K562 (cell line): ENCODE results near the gene UGT1A10. TPM values are rescaled to one million over a fixed set of nuclear protein-coding genes. Genes with fewer than 3 reads are reported as not detected.
"Not testable (repeated sequence)": the region's sequence is repeated elsewhere in the genome, so short reads cannot be mapped to it uniquely, and the experiment has no call there.

Experiments used
- ATAC-seq: fragments of 200-7000 bp; cut with Tn5 transposase; 3 replicates; pipeline ENCODE4 v1.9.1; 2020; ENCODE audit warnings: moderate library complexity
- BruUV-seq: library from RNA; stranded (reverse); fragments of 400-500 nt; replicated peaks from 2 replicates; lab custom pipeline; 2021; lab: Mats Ljungman, UMichigan
- CTCF ChIA-PET: fragments of 300-600 bp; formaldehyde crosslinking; extraction: SDS; loops from one replicate; lab custom pipeline; 2021; ENCODE audit warnings: low intra/inter-chr PET ratio; lab: Yijun Ruan, JAX
- POLR2A ChIA-PET: fragments of 300-600, 350-650 bp; sonication (Branson Sonifier 250); formaldehyde crosslinking; extraction: SDS; loops from one replicate; lab custom pipeline; 2021; ENCODE audit warnings: antibody characterized with exemption, inconsistent platforms; lab: Yijun Ruan, JAX
- DNase-seq, 4 experiments: peaks; one replicate each; pipeline versions ENCODE4 v3.0.0 to v3.0.0-alpha.2; 2011 to 2018; ENCODE audit warnings: low spot score in 3 of 4, mixed read lengths in 3 of 4; ENCODE audit errors: extremely low read depth in 1 of 4
- FAIRE-seq: peaks from 2 replicates; lab custom pipeline; 2011; peaks lifted over from hg19 to GRCh38; lab: Jason Lieb, UNC
- H2AFZ ChIP-seq: 2 replicates; pipeline ENCODE4 v1.6.0; 2011; ENCODE audit warnings: low read depth, low read length, control low read depth, inconsistent platforms
- H3K27ac ChIP-seq: fragments of 200-600 bp; 3 replicates; pipeline ENCODE4 v1.8.0; 2011; ENCODE audit warnings: low read depth, mild to moderate bottlenecking, control low read depth, inconsistent platforms, low read length, moderate library complexity, mixed read lengths; ENCODE audit errors: extremely low read depth
- H3K27me3 ChIP-seq, 2 experiments: fragments of 300-600 bp in 1 of 2; 2 replicates in 1 of 2; 3 replicates in 1 of 2; pipeline versions ENCODE4 v1.6.0 to v1.8.0; 2011; ENCODE audit warnings: inconsistent platforms in 2 of 2, low read length in 2 of 2, mild to moderate bottlenecking in 1 of 2, mixed read lengths in 1 of 2, moderate library complexity in 1 of 2; ENCODE audit not compliant: control insufficient read depth in 2 of 2, insufficient read depth in 2 of 2
- H3K36me3 ChIP-seq: fragments of 300-600 bp; 3 replicates; pipeline ENCODE4 v1.8.0; 2011; ENCODE audit warnings: mild to moderate bottlenecking, low read length, inconsistent platforms; ENCODE audit not compliant: control insufficient read depth, insufficient read depth
- H3K4me1 ChIP-seq, 2 experiments: fragments of 200-600 bp in 1 of 2; replicated peaks in 1 of 2; 2 replicates in 1 of 2; 3 replicates in 1 of 2; pipeline versions ENCODE4 v1.5.1 to v1.8.0; 2011; ENCODE audit warnings: inconsistent platforms in 2 of 2, low read length in 2 of 2, mild to moderate bottlenecking in 1 of 2, mixed read lengths in 1 of 2, moderate library complexity in 1 of 2; ENCODE audit not compliant: control insufficient read depth in 2 of 2, insufficient read depth in 2 of 2
- H3K4me2 ChIP-seq: 2 replicates; pipeline ENCODE4 v1.6.1; 2011; ENCODE audit warnings: low read length, control low read depth, inconsistent platforms, mixed read lengths; ENCODE audit not compliant: insufficient read depth
- H3K4me3 ChIP-seq: fragments of 200-600 bp; sonication (generic), shearing (Covaris generic); 2 replicates; pipeline ENCODE4 v1.5.1; 2016; ENCODE audit warnings: control low read depth, inconsistent platforms
- H3K79me2 ChIP-seq: fragments of 200-600 bp; 3 replicates; pipeline ENCODE4 v1.8.0; 2011; ENCODE audit warnings: low read length, inconsistent platforms; ENCODE audit not compliant: control insufficient read depth, insufficient read depth
- H3K9ac ChIP-seq, 2 experiments: 2 replicates each; pipeline versions ENCODE4 v1.6.0 to v1.6.1; 2011; ENCODE audit warnings: low read depth in 2 of 2, low read length in 2 of 2, control low read depth in 1 of 2, inconsistent platforms in 1 of 2, mild to moderate bottlenecking in 1 of 2, mixed read lengths in 1 of 2; ENCODE audit not compliant: insufficient read depth in 1 of 2
- H3K9me1 ChIP-seq: one replicate; pipeline ENCODE4 v1.6.0; 2011; ENCODE audit warnings: inconsistent platforms, mild to moderate bottlenecking, low read length, moderate library complexity; ENCODE audit not compliant: control insufficient read depth, insufficient read depth
- H3K9me3 ChIP-seq: replicated peaks from 2 replicates; pipeline ENCODE4 v1.5.1; 2011; ENCODE audit warnings: low read depth, low read length, inconsistent platforms; ENCODE audit not compliant: control insufficient read depth, insufficient read depth
- H4K20me1 ChIP-seq: replicated peaks from 2 replicates; pipeline ENCODE4 v1.6.1; 2011; ENCODE audit warnings: low read length, inconsistent platforms, mixed read lengths; ENCODE audit not compliant: control insufficient read depth, insufficient read depth
- ARID1B ChIP-seq: fragments of 450-650 bp; IDR thresholded peaks from 2 replicates; pipeline ENCODE4 v1.6.1; 2016; ENCODE audit warnings: antibody characterized with exemption, mild to moderate bottlenecking, inconsistent platforms
- CBX1 ChIP-seq: sonication (generic); IDR thresholded peaks from 2 replicates; pipeline ENCODE4 v1.6.1; 2016; ENCODE audit warnings: antibody characterized with exemption, low read depth, mild to moderate bottlenecking
- DDX20 ChIP-seq: fragments of 450-650 bp; IDR thresholded peaks from 2 replicates; pipeline ENCODE4 v1.6.1; 2016; ENCODE audit warnings: missing genetic modification characterization, low read depth, mild to moderate bottlenecking, missing compliant biosample characterization, moderate library complexity
- ETV5 ChIP-seq: sonication (generic); formaldehyde crosslinking; IDR thresholded peaks from 2 replicates; pipeline ENCODE4 v1.4.0; 2020; ENCODE audit warnings: low read depth, mild to moderate bottlenecking, missing genetic modification reagents
- NELFE ChIP-seq: IDR thresholded peaks from 2 replicates; pipeline ENCODE4 v1.6.1; 2011; ENCODE audit warnings: mild to moderate bottlenecking; ENCODE audit not compliant: insufficient read depth, insufficient read length
- RBBP5 ChIP-seq: fragments of 200-600 bp; sonication (generic); IDR thresholded peaks from 2 replicates; pipeline ENCODE4 v1.6.1; 2012; ENCODE audit warnings: borderline replicate concordance, mild to moderate bottlenecking, low read length, control low read depth, inconsistent platforms; ENCODE audit not compliant: insufficient read depth, poor library complexity, severe bottlenecking
- TRIM24 ChIP-seq, 2 experiments: fragments of 450-650 bp; IDR thresholded peaks; 2 replicates each; pipeline ENCODE4 v1.6.1; 2016
- ZKSCAN3 ChIP-seq: fragments of 250-450 bp; sonication (Bioruptor Pico); IDR thresholded peaks from 2 replicates; pipeline ENCODE4 v1.4.0; 2020
- ZNF77 ChIP-seq: fragments of 250-450 bp; sonication (Bioruptor Pico); IDR thresholded peaks from 2 replicates; pipeline ENCODE4 v1.5.0; 2020
- whole genome bisulfite sequencing: fragments of 100-300 bp; shearing (Covaris generic); methylation state at CpG from one replicate; pipeline ENCODE4 v1.1.6; 2016; ENCODE audit warnings: low coverage, mixed read lengths; ENCODE audit not compliant: insufficient coverage; ENCODE audit errors: missing lambda C conversion rate; 5-methylcytosine and 5-hydroxymethylcytosine counted together
- in situ Hi-C: fragments of 300-500 bp; cut with MboI; formaldehyde crosslinking; loops from 4 replicates; pipeline ENCODE4 v1.15.0; 2018; ENCODE audit warnings: inconsistent platforms, mixed read lengths
- intact Hi-C: fragments of 100-400 bp; cut with micrococcal nuclease; formaldehyde crosslinking; loops from 2 replicates; pipeline ENCODE4 v1.14.2; 2022
- polyA plus RNA-seq, 8 experiments: library from polyadenylated mRNA; depleted of rRNA in 4 of 8; stranded (reverse) in 5 of 8; unstranded in 3 of 8; fragments of >200 nt; fragmentation: Nextera tagmentation in 2 of 8; fragmentation: Illumina TruSeq in 1 of 8; extraction: Ambion mirVana in 2 of 8; extraction: Trizol in 1 of 8; gene quantifications; 2 replicates each; pipeline versions ENCODE4 v1.2.1 to v1.2.3, GENCODE V29; 2011 to 2014; ENCODE audit warnings: inconsistent platforms in 1 of 8, missing spikeins in 1 of 8
- total RNA-seq, 7 experiments: library from RNA; depleted of rRNA in 6 of 7; stranded (reverse); fragments of >200 nt in 6 of 7; fragmentation: Illumina TruSeq in 2 of 7; extraction: Trizol in 2 of 7; gene quantifications; 2 replicates each; pipeline versions ENCODE4 v1.2.1 to v1.2.3, GENCODE V29; 2011 to 2021; ENCODE audit warnings: low replicate concordance in 1 of 7

Gene UGT1A10
- total and polyA plus RNA-seq, 9 of the 15 experiments (the other 6 are each of a cell fraction or from before 2014, with no cell fraction given): not detected

GRCh38 chr2:233655043-233655442 lies 18.8 kb downstream of the UGT1A10 start:
- Histone ChIP-seq H2AFZ (no peak overlapping the region), H3K36me3 (no peaks in the 10 kb centered on the region), H3K4me1 (no peaks in the 10 kb centered on the region), H3K9me3 (no peaks in the 10 kb centered on the region), H3K9me1 (no peaks in the 10 kb centered on the region), H3K27me3 (peaks cover 0 to 7% of the 10 kb centered on the region in 2 experiments; a peak in 1 of 5 replicates), H3K27ac (no peak overlapping the region), H3K4me2 (no peak overlapping the region), H4K20me1 (no peaks in the 10 kb centered on the region), H3K9ac (no peak overlapping the region), H3K79me2 (no peaks in the 10 kb centered on the region), H3K4me3 (no peak overlapping the region)
- ATAC-seq: no peak
- no TSS peak for BruUV-seq
- in situ Hi-C loops: no loop called here
- WGBS: 0% methylated on average over 1 of the region's 1 CpG
- intact Hi-C loops: no loop called here
- no peak for DNase-seq
- CTCF ChIA-PET: no interaction called here
- no peak for FAIRE-seq
- no peak for TF ChIP-seq DDX20
- TF ChIP-seq TRIM24 (IDR thresholded peaks at IDR 0.05): no peak
- no peak for TF ChIP-seq ZNF77 (CRISPR knock-in tag)
- no peak for TF ChIP-seq RBBP5
- TF ChIP-seq CBX1: no peak
- no peak for TF ChIP-seq ZKSCAN3 (CRISPR knock-in tag)
- TF ChIP-seq ETV5 (CRISPR knock-in tag): no peak
- TF ChIP-seq ARID1B: no peak
- TF ChIP-seq NELFE: no peak
- POLR2A ChIA-PET: interaction anchor here (0.6 kb wide), 1 partner anchor 11 kb away, joined by 4 read pairs; no protein-coding TSS in a partner anchor

DNA sequence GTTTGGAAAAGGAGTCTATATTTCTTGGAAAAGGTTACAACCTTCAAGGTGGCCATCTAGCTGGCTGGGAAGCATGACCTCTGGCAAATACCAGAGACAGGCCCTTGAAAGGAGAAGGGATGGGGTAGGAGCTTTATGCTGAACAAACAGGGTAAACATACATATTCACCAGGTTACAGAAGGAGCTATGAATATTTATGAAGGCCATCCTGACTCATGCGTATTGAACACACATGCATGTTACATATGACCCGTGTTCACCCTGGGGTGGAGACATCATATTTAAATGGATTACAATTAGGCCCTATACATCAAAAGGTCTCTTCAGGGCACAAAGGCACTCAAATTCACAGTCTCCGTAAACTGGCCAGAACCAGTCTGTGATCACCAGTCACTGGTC lies 19.7 kb downstream of the UGT1A10 start:
- H4K20me1 ChIP-seq, CTCF ChIA-PET, H3K4me3 ChIP-seq, H3K27me3 ChIP-seq, FAIRE-seq, DNase-seq, in situ Hi-C loops, H3K9me3 ChIP-seq, POLR2A ChIA-PET, H3K36me3 ChIP-seq, H3K9ac ChIP-seq, H3K4me2 ChIP-seq, H2AFZ ChIP-seq, H3K4me1 ChIP-seq, H3K9me1 ChIP-seq, H3K27ac ChIP-seq, H3K79me2 ChIP-seq, intact Hi-C loops, BruUV-seq, ATAC-seq: not testable (repeated sequence)
- 0% methylated on average over 1 of the region's 3 CpGs for WGBS
